Endodermal cell (in vitro differentiated cells): ENCODE measurements around the gene HDGFL2. TPM values are rescaled to one million over a fixed set of nuclear protein-coding genes. Genes with fewer than 3 reads are reported as not detected.

ENCODE experiments used
- DNase-seq: peaks from one replicate; pipeline ENCODE4 v3.0.0-alpha.2; 2017
- H3K27ac ChIP-seq: 2 replicates; pipeline ENCODE4 v1.5.1; 2013; ENCODE audit warnings: mild to moderate bottlenecking, low read depth, low read length, moderate library complexity
- H3K27me3 ChIP-seq: 2 replicates; pipeline ENCODE4 v1.6.1; 2013; ENCODE audit warnings: mild to moderate bottlenecking, low read length, moderate library complexity; ENCODE audit not compliant: insufficient read depth, control insufficient read depth, poor library complexity, severe bottlenecking
- H3K36me3 ChIP-seq: 2 replicates; pipeline ENCODE4 v1.7.0; 2013; ENCODE audit warnings: mild to moderate bottlenecking, low read length, moderate library complexity; ENCODE audit not compliant: control insufficient read depth, insufficient read depth
- H3K4me1 ChIP-seq: one replicate; pipeline ENCODE4 v1.7.0; 2013; ENCODE audit warnings: low read length; ENCODE audit not compliant: control insufficient read depth, insufficient read depth
- H3K4me3 ChIP-seq: 2 replicates; pipeline ENCODE4 v1.5.1; 2013; ENCODE audit warnings: mild to moderate bottlenecking, low read length, moderate library complexity
- H3K9ac ChIP-seq: 2 replicates; pipeline ENCODE4 v1.6.1; 2013; ENCODE audit warnings: mild to moderate bottlenecking, low read length, moderate library complexity; ENCODE audit not compliant: poor library complexity, severe bottlenecking; ENCODE audit errors: extremely low read depth
- H3K9me3 ChIP-seq: 2 replicates; pipeline ENCODE4 v1.6.1; 2013; ENCODE audit warnings: mild to moderate bottlenecking, low read length, moderate library complexity; ENCODE audit not compliant: control insufficient read depth
- H3K27ac Mint-ChIP-seq: 2 replicates; pipeline ENCODE4 v1.8.0; 2020; ENCODE audit warnings: mixed read lengths
- H3K27me3 Mint-ChIP-seq: 2 replicates; pipeline ENCODE4 v1.8.0; 2021; ENCODE audit warnings: mild to moderate bottlenecking, mixed read lengths; ENCODE audit not compliant: insufficient read depth
- H3K36me3 Mint-ChIP-seq: 2 replicates; pipeline ENCODE4 v1.8.0; 2020; ENCODE audit warnings: low read depth, mixed read lengths
- H3K4me1 Mint-ChIP-seq: 2 replicates; pipeline ENCODE4 v1.8.0; 2020; ENCODE audit warnings: mixed read lengths
- H3K4me3 Mint-ChIP-seq: 2 replicates; pipeline ENCODE4 v1.8.0; 2020; ENCODE audit warnings: mild to moderate bottlenecking, moderate library complexity, mixed read lengths
- H3K9me3 Mint-ChIP-seq: 2 replicates; pipeline ENCODE4 v1.8.0; 2020; ENCODE audit warnings: mild to moderate bottlenecking, mixed read lengths
- CTCF ChIP-seq: fragments of 200-600 bp; sonication (generic); conservative IDR thresholded peaks from 2 replicates; pipeline ENCODE4 v1.5.0; 2021; ENCODE audit warnings: antibody characterized with exemption, mild to moderate bottlenecking
- WGBS, 2 experiments: methylation state at CpG; one replicate each; pipeline versions ENCODE4 v1.1.5 to v1.1.7; 2013; ENCODE audit warnings: missing lambda C conversion rate in 2 of 2, mixed read lengths in 1 of 2; ENCODE audit not compliant: insufficient coverage in 1 of 2, insufficient read length in 1 of 2; 5-methylcytosine and 5-hydroxymethylcytosine counted together
- total RNA-seq, 2 donors: library from RNA; stranded (reverse); fragmentation: NEBNext Ultra II Directional in 1 of 2; extraction: Animal tissue kit (Norgen Biotek cat#: 25700) in 1 of 2; gene quantifications; 2 replicates in 1 of 2; 3 replicates in 1 of 2; pipeline ENCODE4 v1.2.1, GENCODE V29; 2021

The HDGFL2 gene
- total RNA-seq, 2 donors from 2014 or later, result 117 TPM

GRCh38 chr19:4528843-4529242 is 56.7 kb downstream of the HDGFL2 start:
- H3K4me1 ChIP-seq, result no peaks in the 10 kb centered on the region
- H3K9ac ChIP-seq, result no peak overlapping the region
- peaks cover 7% of the 10 kb centered on the region for H3K27me3 ChIP-seq
- WGBS, 2 experiments, result 82 to 88% methylated on average over 4 to 15 of the region's 15 CpGs
- no peak overlapping the region for H3K4me3 ChIP-seq
- no peaks in the 10 kb centered on the region for H3K9me3 Mint-ChIP-seq
- no peak overlapping the region for H3K27ac ChIP-seq
- no peaks in the 10 kb centered on the region for H3K36me3 Mint-ChIP-seq
- H3K4me3 Mint-ChIP-seq, result no peak overlapping the region
- no peak for TF ChIP-seq CTCF
- H3K27me3 Mint-ChIP-seq, result peaks cover 14% of the 10 kb centered on the region
- DNase-seq, result no peak
- H3K4me1 Mint-ChIP-seq, result no peaks in the 10 kb centered on the region
- H3K27ac Mint-ChIP-seq, result no peak overlapping the region
- no peaks in the 10 kb centered on the region for H3K9me3 ChIP-seq
- no peaks in the 10 kb centered on the region for H3K36me3 ChIP-seq

- no peak overlapping the region for H3K27ac Mint-ChIP-seq
- H3K4me3 Mint-ChIP-seq, result no peak overlapping the region
- H3K4me1 ChIP-seq, result no peaks in the 10 kb centered on the region
- TF ChIP-seq CTCF, result no peak
- H3K27me3 ChIP-seq, result peaks cover 17% of the 10 kb centered on the region
- H3K9ac ChIP-seq, result no peak overlapping the region
- H3K36me3 Mint-ChIP-seq, result no peaks in the 10 kb centered on the region
- no peaks in the 10 kb centered on the region for H3K36me3 ChIP-seq
- no peak overlapping the region for H3K27ac ChIP-seq
- no peak for DNase-seq
- H3K4me3 ChIP-seq, result no peak overlapping the region
- 69 to 80% methylated on average over 7 to 14 of the region's 14 CpGs for WGBS, 2 experiments
- no peaks in the 10 kb centered on the region for H3K9me3 Mint-ChIP-seq
- no peaks in the 10 kb centered on the region for H3K9me3 ChIP-seq
- H3K4me1 Mint-ChIP-seq, result no peaks in the 10 kb centered on the region
- peaks cover 22% of the 10 kb centered on the region for H3K27me3 Mint-ChIP-seq
Observed at GRCh38 chr19:4529924-4530522, 57.9 kb downstream of the HDGFL2 start.

GRCh38 chr19:4531562-4532165 is 59.6 kb downstream of the HDGFL2 start:
- 81 to 88% methylated on average over 13 to 28 of the region's 28 CpGs for WGBS, 2 experiments
- H3K27me3 ChIP-seq, result peaks cover 17% of the 10 kb centered on the region
- no peak overlapping the region for H3K4me3 ChIP-seq
- DNase-seq, result no peak
- H3K9me3 ChIP-seq, result no peaks in the 10 kb centered on the region
- Mint-ChIP-seq H3K27me3 (peaks cover 24% of the 10 kb centered on the region), H3K36me3 (no peaks in the 10 kb centered on the region), H3K4me3 (no peak overlapping the region), H3K4me1 (no peaks in the 10 kb centered on the region), H3K27ac (no peak overlapping the region), H3K9me3 (no peaks in the 10 kb centered on the region)
- H3K36me3 ChIP-seq, result no peaks in the 10 kb centered on the region
- no peak overlapping the region for H3K9ac ChIP-seq
- no peak for TF ChIP-seq CTCF
- no peak overlapping the region for H3K27ac ChIP-seq
- no peaks in the 10 kb centered on the region for H3K4me1 ChIP-seq
